Renal cortex interstitium (tissue), 15 donors: ENCODE results near the gene ARAP1. TPM values are rescaled to one million over a fixed set of nuclear protein-coding genes. Genes with fewer than 3 reads are reported as not detected.
"Not testable (repeated sequence)": the region's sequence is repeated elsewhere in the genome, so short reads cannot be mapped to it uniquely, and the experiment has no call there.

Experiments used
- DNase-seq, 11 donors: peaks; one replicate each; pipeline ENCODE4 v3.0.0-alpha.2; 2013; ENCODE audit warnings: low read depth in 9 of 11, low spot score in 4 of 11; ENCODE audit errors: extremely low read depth in 1 of 11
- long read RNA-seq, 16 experiments: transcript quantifications; one replicate each; lab custom pipeline, GENCODE V29; 2026
- polyA plus RNA-seq, 3 donors: library from polyadenylated mRNA; unstranded; fragments of 120-200 nt; gene quantifications; one replicate each; pipeline ENCODE4 v1.2.1, GENCODE V29; 2013; ENCODE audit not compliant: insufficient read length in 3 of 3

The ARAP1 gene
- 10 to 100 TPM; 59.6 to 89.1 (median 85.3) TPM for polyA plus RNA-seq
- long read RNA-seq, donor 1, full-length matches to known transcripts = 4 of 9 reads
- long read RNA-seq, donor 1, partial matches to known transcripts = 5 of 9 reads
- long read RNA-seq, donor 1, other reads (novel, unspliced or antisense) = 0 of 9 reads
- long read RNA-seq, donor 2, full-length matches to known transcripts = 2 of 10 reads
- long read RNA-seq, donor 2, partial matches to known transcripts = 8 of 10 reads
- long read RNA-seq, donor 2, other reads (novel, unspliced or antisense) = 0 of 10 reads
- long read RNA-seq, donor 3, full-length matches to known transcripts = 3 of 10 reads
- long read RNA-seq, donor 3, partial matches to known transcripts = 7 of 10 reads
- long read RNA-seq, donor 3, other reads (novel, unspliced or antisense) = 0 of 10 reads
- long read RNA-seq, donor 4, full-length matches to known transcripts = 5 of 12 reads
- long read RNA-seq, donor 4, partial matches to known transcripts = 7 of 12 reads
- long read RNA-seq, donor 4, other reads (novel, unspliced or antisense) = 0 of 12 reads
- long read RNA-seq, donor 5 = 0 reads
- long read RNA-seq, donor 6, full-length matches to known transcripts = 4 of 4 reads
- long read RNA-seq, donor 6, partial matches to known transcripts = 0 of 4 reads
- long read RNA-seq, donor 6, other reads (novel, unspliced or antisense) = 0 of 4 reads
- long read RNA-seq, donor 7, partial matches to known transcripts = 6 of 8 reads
- long read RNA-seq, donor 7, other reads (novel, unspliced or antisense) = 0 of 8 reads
- long read RNA-seq, donor 8, full-length matches to known transcripts = 2 of 21 reads
- long read RNA-seq, donor 8, partial matches to known transcripts = 19 of 21 reads
- long read RNA-seq, donor 8, other reads (novel, unspliced or antisense) = 0 of 21 reads
- long read RNA-seq, donor 9, full-length matches to known transcripts = 3 of 8 reads
- long read RNA-seq, donor 9, partial matches to known transcripts = 5 of 8 reads
- long read RNA-seq, donor 9, other reads (novel, unspliced or antisense) = 0 of 8 reads
- long read RNA-seq, donor 10, full-length matches to known transcripts = 1 of 28 reads
- long read RNA-seq, donor 10, partial matches to known transcripts = 27 of 28 reads
- long read RNA-seq, donor 10, other reads (novel, unspliced or antisense) = 0 of 28 reads
- long read RNA-seq, donor 11, full-length matches to known transcripts = 4 of 4 reads
- long read RNA-seq, donor 11, partial matches to known transcripts = 0 of 4 reads
- long read RNA-seq, donor 11, other reads (novel, unspliced or antisense) = 0 of 4 reads
- long read RNA-seq, donor 12, full-length matches to known transcripts = 1 of 1 reads
- long read RNA-seq, donor 12, partial matches to known transcripts = 0 of 1 reads
- long read RNA-seq, donor 12, other reads (novel, unspliced or antisense) = 0 of 1 reads
- long read RNA-seq, donor 13 = 0 reads
- long read RNA-seq, donor 14, full-length matches to known transcripts = 2 of 2 reads
- long read RNA-seq, donor 14, partial matches to known transcripts = 0 of 2 reads
- long read RNA-seq, donor 14, other reads (novel, unspliced or antisense) = 0 of 2 reads
- long read RNA-seq, donor 15, full-length matches to known transcripts = 1 of 6 reads
- long read RNA-seq, donor 15, partial matches to known transcripts = 5 of 6 reads
- long read RNA-seq, donor 15, other reads (novel, unspliced or antisense) = 0 of 6 reads
- long read RNA-seq, donor 16, full-length matches to known transcripts = 8 of 52 reads
- long read RNA-seq, donor 16, partial matches to known transcripts = 37 of 52 reads
- long read RNA-seq, donor 16, other reads (novel, unspliced or antisense) = 7 of 52 reads

DNA sequence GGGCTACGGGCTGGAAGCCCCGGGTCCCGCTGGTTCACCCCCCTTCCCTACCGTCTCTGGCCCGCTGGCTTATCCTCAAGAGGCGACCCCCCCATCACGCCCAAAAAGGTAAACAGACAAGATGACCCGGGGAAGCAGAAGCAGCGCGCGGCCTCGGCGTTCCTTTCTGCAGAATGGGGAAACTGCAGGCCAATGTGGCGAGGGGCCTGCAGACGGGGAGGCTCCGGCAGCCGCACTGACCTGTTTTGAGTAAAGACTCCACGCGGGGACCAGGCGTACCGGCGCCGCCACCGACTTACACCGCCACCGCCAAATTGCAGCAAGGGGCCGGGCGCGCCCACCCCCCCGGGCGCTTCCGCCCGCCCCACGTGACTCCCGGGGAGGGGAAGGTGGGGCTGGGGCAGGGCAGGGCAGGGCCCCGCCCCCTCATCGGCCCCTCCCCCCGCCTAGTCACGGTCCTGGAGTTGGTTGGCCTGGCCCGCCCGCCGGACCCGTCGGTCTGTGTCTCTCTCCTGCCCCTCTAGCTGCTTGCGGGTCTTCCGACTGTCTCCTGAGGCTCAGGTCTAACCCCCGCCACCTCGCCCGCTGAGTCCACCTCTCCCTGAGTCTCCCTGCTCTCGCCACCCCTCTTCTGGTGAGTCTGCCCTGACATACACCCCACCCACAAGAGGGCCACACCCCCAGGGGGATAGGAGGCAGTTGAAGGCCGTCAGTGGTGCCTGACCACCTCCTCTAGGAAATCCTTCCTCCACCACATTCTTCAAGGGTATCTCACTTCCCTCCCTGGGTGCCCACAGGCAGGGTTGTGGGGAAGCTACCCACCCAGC lies at the start of gene ARAP1:
Gene ARAP1, minus strand, starts transcription at position 321 of the 827 bp plus-strand sequence. CDS start 25,280 bp downstream, outside the sequence.
- DNase-seq = peak in 10 of 11 donors; percentile 29 to 67 (median 55)

DNA sequence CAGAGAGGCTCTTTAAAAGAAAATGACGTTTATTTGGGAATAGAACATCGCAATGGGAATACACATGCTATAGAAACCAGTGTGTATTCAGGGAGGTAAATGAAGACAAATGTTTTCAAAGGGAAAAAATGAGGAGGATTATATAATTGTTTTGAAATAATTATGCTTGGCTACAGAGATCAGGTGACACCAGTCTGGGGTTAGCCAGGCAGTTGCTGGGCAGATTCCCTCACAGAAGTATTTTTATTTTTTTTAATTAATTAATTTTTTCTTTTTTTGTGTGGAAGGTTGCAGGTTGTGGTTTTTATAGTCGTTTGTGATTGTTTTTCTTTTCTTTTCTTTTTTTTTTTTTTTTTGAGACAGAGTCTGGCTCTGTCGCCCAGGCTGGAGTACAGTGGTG lies 47.2 kb upstream of the ARAP1 start:
- DNase-seq = no peak

DNA sequence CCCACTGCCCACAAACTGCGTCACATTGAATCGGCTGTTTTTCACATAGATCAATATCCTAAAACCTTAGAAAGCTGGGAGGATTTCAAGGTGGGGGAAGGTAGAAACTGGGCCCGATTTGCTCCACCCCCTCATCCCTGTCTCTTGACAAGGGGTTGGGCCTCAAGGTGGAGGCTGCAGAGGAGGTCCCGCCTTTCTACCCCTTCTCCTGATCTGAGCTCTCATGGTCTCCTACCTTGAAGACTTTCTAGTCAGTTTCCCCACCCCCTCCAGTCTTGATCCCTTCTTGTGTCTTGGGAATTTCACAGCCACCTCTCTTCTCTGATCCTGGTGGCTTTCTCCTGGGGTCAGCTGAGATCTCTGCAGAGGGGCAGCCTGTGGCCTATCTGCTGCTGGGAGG lies 46.2 kb upstream of the ARAP1 start:
- DNase-seq = no peak

DNA sequence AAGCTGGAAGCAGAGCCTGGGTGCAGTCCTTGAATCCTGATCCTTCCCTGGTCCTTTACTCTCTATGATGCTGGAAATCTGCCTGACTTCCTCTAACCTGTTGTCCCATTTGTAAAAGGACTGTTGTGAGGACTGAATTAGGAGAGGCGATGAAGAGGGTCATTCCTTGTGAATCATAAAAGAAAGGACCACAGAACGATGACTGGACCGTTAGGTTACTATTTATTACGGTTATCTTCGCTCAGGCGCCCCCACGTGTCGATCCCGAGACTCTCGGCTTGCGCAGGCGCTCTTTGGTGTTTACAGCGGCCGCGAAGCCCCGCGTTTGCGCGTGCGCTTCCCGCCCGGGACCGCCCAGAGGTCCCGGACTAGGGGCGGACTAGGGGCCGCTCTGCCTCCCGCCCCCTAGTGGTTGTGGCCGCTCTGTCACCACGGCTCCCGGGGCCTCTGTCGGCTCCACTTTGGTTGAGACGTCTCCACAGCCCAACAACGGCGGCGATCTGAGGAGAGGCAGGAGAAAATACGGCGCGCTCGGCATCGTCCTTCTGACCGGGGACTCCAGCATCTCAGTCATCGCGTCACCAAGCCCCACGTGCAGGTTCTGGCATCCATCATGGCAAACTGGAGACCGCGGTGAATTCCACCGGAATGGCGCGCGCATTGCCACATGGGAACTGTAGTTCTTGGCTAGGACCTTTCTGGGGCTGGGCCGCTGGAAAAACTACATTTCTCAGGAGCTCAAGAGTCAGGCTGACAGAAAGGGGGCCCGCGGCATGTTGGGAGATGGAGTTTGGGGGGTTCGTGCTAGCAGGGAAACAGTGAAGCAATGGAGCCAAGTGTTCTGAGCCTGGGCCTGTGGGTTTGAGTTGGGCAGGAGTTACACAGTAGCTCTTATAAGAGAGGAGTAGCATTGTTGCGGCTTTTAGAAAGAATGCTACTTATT lies 41.5 kb upstream of the ARAP1 start, which contains the start of gene STARD10:
Gene STARD10, minus strand, starts transcription at position 623 of the 943 bp plus-strand sequence. CDS start 12,866 bp downstream, outside the sequence.
- peak; percentile 91 to 97 (median 95) for DNase-seq

DNA sequence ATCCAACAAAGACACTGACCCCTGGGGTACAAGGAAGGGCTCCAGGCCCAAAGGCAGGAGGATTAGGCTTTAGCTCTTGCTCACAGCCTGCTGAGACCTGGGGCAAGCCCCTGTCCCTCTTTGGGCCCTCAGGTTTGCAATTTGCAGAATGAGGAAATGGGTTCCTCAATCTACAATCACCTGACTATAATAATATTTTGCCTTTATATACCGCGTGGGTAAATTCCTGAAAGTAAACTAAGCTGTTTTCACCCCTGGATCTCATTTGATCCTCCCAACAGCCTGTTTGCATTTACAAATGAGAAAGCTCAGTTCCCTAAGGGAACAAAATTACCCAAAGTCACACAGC lies 40.8 kb upstream of the ARAP1 start:
- DNase-seq = no peak

DNA sequence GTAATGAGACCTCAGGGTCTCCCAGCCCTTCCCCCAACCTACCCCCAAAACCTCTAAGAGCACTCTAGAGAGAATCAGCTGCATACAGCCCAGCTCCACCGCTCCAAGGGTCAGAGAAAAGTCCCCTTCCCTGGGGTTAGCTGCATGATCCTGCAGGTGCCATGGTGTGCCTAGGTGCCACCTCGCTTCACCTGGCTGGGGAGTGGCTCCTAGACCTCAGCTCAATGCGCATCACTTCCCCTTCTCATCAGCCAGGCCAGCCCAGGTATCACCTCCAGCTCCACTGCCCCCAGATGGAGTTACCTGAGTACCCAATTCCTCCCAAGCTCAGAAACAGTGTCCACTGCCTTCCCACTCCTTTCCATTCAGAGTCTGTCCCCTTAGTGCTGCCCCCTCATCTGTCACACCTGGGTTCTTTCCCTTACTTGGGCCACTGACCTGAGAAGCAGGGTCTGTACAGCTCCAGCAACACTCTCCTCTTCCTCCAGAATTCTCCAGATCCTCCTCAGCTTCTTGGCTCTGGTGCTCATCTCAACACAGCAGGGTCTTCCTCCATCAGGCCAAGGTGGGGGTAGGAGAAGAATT lies 40.3 kb upstream of the ARAP1 start:
- no peak for DNase-seq

DNA sequence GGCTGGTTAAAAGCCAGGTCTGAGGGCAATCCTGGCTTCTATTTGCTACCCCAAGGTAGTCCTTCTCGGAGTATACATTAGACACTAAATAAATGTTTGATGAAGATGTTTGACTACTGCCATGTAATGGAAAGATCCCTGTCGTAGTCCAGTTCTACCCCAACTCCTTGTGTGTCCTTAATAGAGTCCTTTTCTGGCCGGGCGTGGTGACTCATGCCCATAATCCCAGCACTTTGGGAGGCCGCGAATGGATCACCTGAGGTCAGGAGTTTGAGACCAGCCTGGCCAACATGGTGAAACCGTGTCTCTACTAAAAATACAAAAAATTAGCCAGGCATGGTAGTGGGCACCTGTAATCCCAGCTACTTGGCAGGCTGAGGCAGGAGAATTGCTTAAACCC lies 39.0 kb upstream of the ARAP1 start:
- not testable (repeated sequence) for DNase-seq

DNA sequence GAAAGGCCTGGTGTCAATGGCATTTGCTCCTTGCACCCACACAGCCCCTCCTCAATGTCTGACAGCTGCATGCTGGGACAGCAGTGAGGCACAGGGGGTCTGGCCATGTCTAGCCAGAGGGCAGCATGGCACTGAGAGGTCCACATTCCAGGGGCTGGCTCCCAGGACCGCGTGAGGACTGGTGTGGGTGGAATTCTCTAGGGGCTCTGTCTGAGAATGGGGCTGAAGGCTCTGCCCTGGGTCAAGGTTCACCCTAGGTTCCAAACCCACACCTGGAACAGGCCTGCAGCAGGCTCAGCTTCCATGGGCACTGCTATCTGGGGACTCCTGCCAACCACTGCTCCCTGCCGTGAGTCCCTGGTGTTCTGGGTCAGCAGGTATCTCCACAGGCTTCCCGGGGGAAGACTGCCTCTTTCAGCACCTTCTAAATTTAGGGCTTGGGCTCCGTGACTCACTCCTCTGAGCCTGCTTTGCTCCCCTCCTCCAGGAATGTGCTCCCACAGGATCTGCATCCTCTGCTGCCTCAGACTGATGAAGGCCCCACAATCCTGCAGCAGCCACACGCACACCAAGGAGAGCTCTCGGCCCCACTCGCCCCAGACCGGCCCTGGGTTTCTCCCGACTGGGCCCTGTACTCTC lies 37.4 kb upstream of the ARAP1 start:
- DNase-seq = no peak

DNA sequence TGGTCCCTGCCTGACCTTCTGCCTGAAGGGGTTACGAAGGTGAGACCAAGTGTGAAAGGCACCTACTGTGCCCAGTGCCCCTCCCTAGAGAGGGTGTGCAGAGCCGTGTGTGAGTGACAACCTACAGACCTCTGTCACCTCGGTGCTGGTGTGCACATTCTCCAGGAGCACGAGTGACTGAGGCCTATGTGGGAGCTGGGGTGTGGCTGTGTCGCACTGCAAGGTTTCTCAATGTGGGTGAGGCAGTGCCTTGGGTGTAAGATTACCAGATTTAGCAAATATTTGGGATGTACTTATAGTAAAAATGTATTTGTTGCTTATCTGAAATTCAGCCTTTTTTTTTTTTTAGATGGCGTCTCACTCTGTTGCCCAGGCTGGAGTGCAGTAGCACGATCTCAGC lies 36.0 kb upstream of the ARAP1 start:
- no peak for DNase-seq

DNA sequence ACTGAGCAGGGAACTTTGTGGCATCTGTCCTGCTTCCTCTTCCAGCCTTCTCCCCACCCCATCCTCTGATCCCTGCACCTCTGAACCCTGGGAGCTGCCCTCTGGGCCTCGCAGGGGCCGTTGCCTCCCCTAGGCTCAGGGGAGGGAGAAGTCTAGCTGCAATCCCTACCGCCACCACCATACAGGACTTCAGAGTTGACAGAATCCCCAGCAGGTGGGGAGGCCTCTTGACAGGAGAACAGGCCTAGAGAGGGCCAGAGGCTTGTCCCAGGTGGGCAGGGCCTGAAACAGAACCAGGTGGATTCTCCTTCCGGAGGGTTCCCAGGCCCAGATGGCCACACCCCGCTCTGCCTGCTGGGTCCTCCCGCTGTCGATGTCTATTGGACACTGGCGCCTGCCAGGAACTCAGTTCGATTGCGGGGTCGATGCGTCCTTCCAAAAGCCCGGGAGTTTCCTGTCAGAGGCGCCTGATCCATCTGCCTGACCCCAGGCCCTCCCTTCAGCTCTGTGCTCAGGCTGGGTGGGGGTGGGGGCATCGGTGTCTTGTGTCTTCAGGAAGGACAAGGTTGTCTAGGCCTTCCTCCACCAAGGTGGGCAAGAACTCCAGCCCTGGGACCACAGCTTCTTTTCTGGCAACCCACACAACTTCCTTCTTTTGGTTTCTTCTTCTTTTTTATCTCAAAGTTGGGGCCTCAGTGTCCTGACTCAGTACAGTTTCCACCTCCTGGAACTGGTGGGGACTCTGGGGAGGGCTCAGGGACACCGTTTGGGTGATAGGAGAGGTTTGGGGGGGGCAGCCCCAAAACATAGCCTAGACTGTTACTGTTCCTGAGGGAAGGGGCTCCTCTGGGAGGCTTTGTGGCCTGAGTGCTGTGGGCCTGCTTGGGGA lies 35.3 kb upstream of the ARAP1 start:
- no peak for DNase-seq

DNA sequence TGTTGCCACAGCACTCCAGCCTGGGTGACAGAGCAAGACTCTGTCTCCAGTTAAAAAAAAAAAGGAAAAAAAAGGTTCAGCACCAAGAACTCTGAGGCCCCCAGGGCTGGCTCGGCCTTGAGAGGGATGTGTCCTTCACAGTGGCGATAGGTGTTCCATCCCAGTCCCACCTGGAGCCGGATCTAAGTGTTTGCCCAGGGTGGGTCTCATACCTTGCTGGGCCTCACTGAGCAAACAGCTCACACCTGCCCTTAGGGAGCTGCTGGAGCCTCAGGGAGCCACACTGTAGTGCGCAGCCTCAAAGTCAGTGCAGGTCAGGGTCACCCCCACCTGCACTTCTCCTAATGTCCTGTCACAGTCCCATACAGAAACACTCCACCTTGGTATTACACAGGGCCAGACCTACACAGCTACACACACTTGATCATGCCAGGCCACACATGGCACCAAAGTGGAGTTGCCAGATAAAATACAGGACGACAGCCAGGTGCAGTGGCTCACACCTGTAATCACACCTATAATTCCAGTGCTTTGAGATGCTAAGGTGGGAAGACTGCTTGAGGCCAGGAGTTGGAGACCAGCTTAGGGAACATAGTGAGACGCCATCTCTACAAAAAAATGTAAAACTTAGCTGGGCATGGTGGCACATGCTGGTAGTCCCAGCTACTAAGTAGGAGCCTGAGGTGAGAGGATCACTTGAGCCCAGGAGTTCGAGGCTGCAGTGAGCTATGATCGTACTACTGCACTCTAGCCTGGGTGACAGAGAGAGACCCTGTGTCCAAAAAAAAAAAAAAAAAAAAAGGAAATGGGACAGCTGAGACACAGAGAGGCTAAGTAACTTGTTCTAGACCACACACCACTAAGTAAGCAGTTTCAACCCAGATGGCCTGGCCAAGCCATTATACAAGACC lies 34.4 kb upstream of the ARAP1 start:
- DNase-seq = no peak

DNA sequence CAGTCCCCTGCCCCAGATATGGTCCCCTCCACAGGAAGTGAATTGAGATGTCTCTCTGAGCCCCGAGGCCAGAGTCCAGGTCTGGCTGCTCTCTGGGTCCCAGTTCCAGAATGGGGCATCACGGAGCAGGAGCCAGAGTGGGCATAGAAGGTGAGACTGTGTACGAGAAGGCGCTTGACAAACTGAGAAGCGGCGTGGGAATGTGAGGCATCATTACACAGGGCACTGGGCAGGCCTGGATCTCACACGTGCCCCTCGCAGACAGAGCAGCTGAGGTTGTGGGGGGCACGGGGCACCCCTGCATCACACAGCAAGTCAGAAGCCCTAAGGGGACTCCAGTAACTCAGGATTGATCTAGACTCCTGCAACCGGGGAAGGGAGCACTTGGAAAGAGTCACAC lies 32.5 kb upstream of the ARAP1 start:
- DNase-seq = no peak

DNA sequence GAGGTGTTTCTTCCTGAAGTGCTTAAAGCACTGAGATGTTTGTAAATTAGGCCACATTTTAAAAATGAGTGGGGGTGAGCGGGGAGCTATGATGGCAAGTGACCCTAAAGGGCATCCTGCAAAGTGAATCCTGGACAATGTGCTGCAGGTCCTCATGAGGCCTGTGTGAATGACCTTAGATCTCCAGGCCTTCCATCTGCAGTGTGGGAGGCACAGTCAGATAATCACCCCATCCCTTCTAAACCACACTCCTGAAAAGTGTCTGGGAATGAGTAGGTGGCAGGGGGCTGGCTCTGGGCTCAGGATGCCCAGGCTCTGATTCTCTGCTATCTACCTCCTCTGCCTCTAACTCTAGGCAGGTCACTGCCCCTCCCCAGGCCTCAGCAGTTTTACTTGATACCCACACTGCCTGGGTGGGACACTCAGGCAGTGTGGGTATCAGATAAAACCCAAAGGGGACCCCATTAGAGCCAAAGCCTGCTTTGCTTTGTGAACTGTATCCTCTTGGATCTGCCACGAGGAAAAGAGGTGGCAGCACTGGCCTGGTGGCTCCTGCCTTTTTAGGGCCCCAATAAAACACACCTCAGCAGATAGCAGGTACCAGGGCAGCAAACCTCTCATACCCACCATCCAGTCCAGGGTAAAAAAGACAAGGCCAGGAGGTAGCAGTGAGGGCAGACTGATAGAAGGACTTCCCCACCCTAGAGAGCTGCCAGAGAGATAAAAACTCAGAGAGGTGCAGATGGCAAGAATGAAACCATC lies 31.1 kb upstream of the ARAP1 start:
- no peak for DNase-seq
